Anterior cingulate cortex (tissue), 58 donors: ENCODE results near the gene PSMC1.
"Not testable (repeated sequence)": the region's sequence is repeated elsewhere in the genome, so short reads cannot be mapped to it uniquely, and the experiment has no call there.

Experiments used
- DNase-seq, 58 donors: peaks; one replicate each; lab custom pipeline; 2025; lab: John Stamatoyannopoulos, UW

PSMC1 gene

DNA sequence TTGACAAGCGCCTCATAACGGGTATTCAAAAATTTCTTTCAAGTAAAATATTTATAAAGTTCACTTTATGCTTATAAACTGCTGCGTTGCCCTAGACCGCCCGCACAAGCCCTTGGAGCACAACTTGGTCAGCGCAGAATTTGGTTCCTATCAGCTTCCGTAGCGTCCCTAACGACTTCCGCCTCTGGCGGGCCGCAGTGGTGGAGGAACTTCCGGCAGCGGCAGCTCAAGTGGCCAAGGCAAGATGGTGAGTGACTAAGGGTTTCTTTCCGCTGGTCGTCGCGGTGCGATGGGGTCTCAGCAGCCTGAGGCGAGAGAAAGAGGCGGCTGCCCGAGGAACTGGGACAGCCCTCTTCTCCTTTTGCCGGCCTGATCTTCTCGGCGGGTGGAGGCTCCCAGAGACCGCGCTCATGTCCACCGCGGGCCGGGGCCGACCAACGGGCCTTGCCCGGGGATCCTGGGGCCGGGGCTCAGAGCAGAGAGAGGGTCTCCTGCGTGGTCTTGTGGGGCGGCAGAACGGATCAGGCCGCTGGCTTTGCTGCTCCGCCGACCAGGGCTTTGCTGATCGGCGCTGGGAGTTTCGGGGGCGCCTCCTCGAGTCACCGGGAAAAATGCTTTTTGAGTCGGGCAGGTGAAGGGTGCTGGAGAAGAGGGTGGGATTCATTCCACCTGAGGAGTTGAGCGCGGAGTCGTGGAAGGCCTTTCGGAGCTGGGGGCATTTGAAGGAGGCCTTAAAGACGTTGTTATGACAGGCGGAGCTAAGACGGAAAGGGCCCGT, at the start of gene PSMC1:
Gene PSMC1, plus strand, starts transcription at position 200 of the 778 bp plus-strand sequence. Its CDS starts 45 bp downstream, at position 245.
- peak; percentile 22 to 93 (median 84) for DNase-seq

DNA sequence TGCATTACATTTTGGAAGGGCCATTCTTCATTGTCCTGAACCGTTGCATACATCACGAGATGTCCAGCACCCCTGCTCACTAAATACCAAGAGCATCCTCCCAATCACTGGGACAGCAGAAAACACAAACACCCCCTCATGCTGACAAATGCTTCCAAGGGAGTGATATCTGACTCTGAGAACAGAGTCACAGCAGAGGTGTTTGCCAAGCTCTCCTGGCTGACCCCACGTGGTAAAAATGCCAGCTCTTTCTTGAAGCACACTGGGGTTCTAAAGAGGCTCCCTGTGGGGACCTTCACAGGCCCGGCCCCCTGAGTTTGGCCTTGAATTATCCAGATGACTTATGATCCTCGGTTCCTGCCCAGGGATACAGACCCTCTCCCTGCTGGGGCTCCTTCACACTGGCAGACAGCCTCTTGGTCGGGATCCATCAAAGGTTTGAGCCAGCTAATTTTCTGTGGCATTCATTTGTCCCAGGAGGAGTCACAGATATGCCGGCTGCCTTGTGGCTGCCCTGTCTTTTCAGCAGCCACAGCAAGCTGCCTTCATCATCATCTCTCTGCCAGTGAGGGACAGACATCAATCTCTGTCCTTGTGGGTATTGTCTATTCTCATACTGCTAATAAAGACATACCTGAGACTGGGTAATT, 43.1 kb upstream of the PSMC1 start:
- DNase-seq, result no peak

DNA sequence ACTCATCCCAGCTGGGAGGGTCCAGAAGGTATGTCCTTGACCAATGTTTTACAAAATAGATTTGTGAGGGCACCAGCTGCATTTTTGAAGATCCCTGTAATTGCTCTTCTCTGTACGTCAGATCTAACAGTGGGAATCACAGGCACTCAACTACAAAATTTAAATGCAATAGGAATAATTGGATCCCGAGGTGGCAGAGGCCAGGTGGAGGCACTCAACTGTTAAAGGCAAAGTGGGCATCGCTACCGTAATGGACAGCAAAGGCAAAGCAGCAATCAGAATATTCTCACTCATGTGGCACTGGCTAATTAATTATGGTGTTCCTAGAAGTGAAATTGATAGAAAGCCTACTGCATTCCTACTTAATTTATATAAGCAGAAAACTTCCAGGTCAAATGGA, 27.9 kb upstream of the PSMC1 start:
- DNase-seq, result no peak

DNA sequence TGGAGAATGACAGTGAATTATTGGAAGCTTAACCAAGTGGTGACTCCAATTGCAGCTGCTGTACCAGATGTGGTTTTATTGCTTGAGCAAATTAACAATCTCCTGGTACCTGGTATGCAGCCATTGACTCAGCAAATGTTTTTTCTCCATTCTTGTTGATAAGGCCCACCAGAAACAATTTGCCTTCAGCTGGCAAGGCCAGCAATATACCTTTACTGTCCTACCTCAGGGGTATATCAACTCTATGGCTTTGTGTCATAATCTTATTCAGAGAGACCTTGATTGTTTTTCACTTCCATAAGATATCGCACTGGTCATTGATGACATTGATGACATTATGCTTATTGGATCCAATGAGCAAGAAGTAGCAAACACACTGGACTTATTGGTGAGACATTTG, 26.4 kb upstream of the PSMC1 start:
- DNase-seq, result not testable (repeated sequence)

DNA sequence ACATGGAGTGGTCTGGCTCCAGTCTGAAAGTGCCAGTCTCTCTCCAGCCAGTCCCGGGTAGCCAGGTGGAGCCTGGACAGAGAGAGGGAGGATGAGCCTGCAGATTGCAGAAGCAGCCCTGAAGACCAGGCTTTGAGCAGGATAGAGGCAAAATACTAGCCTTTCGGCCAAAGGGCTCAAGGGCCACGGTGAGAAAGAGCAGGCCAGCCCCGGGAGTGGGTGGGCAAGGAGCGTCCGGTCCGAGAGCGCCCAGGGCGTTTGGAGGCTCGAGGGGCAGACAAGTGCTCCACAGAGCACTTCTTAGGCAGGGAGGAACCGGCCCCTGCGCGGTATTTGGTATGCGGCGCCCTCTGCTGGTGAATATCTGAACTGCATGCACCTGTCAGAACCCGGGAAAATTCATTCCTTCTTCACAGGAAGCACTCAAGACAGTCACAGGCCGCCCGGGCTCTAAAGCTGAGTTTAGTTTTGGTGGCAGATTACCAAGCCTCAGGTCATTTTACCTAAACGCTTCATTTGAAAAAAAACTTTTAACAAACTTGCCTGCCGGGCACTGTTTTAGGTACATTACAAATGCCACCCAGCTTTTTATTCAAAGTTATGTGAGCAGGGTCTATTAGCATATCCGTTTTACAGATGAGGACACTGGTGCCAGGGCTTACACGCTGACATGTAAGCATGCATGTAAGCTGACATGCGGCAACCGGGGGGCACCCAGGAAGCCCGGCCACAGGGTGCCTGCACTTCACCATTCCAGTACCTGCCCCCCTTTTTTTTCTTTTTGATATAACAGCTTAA, 21.0 kb upstream of the PSMC1 start:
- peak in 50 of 58 donors; percentile 2 to 73 (median 25) for DNase-seq

DNA sequence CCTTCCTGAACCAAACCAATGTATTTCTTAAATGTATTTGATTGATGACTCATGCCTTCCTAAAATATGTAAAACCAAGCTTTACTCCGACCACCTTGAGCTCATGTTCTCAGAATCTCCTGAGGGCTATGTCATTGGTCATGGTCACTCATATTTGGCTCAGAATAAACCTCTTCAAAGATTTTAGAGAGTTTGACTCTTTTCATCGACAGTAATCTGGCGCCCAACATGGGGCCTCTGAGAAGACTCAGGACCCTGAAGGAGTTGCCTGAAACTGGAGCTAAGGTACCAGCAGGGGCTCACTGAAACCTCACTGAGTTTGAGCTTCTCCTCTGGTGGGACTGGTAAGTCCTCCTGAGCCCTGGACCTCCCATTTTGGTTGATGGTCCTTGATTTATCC, 17.2 kb upstream of the PSMC1 start:
- no peak for DNase-seq

DNA sequence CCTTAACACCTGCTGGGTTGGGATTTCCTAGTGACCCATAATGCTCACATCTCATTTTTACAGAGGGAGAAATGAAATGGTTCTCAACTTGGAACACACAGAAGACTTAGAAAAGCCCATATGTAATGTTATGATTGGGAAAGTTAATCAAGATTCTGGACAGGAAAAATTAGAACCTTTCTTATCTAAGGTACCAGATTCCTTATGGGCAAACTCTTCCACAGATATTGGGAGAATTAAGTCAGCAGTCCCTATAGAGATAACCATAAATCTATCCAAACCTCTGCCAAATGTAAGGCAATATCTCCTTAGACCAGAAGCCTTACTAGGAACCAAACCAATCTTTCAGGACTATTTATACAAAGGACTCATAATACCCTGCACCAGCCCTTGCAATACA, 13.9 kb upstream of the PSMC1 start:
- no peak for DNase-seq

DNA sequence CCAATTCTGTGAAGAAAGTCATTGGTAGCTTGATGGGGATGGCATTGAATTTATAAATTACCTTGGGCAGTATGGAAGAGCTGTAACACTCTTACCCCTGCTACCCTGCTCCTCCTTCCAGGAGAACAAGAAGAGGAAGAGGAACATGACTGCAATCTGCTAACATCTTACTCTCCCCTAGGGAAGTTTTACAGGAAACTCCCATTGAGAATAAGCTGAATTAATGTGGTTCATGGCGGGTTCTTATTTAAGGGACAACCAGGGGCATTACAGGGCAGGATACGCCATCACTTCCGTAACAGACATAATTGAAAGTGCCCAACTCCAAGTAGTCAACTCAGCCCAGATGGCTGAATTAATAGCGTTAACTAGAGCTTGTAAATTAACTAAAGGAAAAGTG, 9.4 kb upstream of the PSMC1 start:
- no peak for DNase-seq

DNA sequence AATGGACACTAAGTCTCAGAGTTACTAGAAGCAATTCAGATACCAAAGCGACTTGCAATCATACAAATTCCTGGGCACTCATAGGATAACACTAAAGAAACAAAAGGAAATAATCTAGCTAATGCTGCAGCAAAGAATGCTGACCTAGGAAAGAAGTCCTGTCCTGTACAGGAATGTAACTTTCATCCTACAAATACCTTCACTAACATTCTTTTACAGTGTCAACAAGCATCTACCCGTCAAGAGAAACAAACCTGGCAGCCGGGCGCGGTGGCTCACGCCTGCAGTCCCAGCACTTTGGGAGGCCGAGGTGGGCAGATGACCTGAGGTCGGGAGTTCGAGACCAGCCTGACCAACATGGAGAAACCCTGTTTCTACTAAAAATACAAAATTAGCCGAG, 8.9 kb upstream of the PSMC1 start:
- not testable (repeated sequence) for DNase-seq

DNA sequence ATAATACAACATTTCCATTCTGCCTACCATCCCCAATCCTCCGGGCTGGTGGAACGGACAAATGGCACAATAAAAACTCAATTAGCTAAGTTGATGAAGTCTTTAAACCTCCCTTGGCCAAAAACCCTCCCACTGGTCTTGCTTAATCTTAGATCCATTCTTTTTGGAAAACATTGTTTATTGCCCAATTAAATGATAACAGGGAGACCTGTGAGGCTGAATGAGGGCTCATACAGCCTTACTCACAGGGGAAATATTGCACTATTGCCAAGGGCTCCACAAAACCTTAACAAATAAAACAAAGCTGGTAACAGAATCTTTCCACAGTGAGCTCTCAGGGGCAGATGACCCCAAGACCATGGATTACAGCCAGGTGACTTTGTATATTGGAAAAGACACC, 7.8 kb upstream of the PSMC1 start:
- DNase-seq, result no peak

DNA sequence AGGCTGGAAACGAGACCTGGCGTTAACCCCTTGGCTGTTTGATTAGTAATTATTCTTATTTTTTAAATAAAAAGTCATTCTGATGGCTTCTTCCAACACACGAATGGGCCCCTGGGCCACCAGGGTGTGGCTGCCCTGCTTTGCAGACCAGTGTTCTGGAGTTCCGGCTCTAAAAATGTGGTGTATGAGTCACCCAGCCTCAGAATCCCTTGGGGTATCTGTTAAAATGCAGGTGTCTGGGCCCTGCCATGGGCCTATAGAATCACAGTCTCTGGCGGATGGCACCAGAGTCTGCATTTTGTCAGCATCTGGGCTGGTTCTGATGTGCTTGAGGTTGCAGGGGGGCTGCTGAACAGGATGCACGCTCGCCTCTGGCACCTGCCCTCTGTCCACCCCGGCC, 2.5 kb upstream of the PSMC1 start:
- DNase-seq, result no peak

DNA sequence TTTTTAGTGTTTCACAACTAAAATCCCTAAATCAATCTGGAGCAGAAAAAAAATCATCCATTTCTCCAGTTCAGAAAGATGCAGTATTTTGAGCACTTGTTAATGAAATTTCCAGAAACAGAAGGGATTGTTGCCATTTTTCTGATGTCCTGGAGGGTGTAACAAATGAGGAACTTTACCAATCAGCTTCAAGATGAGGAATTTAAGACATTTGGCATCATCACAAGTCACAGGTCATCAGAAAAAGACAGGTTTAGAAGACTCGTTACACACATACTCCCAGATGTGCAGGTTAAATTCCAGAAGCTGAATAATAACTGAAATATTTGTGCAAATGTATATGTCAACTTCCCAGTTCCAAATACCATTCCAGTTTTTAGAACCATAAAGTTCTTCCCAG, 482 bp upstream of the PSMC1 start:
- no peak for DNase-seq

DNA sequence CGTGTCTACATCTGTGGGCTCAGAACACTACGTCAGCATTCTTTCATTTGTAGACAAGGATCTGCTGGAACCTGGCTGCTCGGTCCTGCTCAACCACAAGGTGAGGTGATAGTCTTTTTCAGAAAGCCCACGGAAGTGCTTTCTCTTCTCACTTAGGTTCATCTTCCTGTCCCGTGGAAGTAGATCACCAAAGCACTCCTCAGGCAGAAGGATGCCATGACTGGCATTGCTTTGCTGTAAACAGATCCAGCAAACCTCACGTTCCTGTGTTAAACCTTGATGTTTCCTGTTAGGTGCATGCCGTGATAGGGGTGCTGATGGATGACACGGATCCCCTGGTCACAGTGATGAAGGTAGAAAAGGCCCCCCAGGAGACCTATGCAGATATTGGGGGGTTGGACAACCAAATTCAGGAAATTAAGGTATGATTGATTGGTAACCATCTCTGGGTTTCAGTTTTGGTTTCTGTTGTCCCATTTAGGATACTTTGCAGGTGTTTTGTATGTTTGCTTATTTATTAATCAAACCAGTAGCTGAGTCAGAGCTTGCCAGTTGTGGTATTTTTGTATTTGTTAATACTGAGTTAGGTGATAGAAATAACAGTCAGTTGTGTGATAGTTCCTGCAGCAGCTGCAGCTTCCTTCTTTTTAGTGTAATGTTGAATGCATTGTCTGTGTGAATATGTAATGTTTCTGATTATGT, 7.5 kb downstream of the PSMC1 start:
- no peak for DNase-seq

DNA sequence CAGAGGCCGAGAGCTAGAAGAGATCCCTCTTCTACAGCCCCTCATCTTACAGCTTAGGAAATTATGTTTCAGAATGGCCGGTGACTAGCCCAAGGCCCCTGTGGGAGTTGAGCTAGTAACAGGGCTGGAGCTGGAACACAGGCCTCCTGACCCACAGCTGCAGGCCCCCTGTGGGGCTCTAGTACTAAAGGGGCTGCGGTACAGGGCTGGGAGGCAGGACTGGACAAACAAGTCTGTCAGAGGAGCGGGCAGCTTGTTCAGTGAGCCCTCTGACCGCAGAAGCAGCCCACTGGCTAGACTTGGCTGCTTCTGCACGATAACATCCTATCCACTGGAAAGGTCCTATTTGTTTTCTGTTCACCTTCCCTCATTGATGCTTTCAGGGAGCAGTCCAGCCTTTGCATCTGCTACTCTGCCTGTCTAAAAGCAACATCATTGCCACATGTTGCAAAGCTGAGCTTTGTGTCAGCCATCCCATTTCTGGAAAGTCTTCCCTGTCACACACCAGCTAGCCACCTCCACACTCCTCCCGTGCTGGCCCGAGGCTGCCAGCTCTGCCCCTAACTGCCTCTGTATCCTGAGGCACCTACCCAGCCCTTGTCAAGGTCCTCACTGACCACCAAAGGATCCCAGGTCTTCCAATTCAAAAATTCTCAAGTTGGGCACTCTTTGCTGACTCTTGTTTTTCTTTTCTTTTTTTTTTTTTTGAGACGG, 10.2 kb downstream of the PSMC1 start:
- no peak for DNase-seq

DNA sequence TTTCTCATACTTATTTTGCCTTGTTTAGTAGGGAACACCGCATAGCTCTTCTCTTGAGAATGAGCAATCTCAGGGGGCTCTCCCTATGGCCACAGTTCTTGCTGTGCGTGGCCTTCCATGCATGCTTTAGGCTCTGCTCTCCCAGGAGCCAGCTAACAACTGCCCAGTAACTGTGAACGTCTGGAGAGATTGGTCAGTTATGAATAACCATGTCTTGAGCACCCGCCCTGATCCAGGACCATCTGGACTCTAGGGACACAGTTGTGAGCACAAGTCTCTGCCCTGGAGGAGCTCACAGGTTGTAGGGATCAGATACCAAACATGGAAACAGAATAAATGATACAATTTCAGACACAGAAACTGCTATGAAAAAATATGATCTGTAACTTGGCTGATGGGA, 12.1 kb downstream of the PSMC1 start:
- no peak for DNase-seq

DNA sequence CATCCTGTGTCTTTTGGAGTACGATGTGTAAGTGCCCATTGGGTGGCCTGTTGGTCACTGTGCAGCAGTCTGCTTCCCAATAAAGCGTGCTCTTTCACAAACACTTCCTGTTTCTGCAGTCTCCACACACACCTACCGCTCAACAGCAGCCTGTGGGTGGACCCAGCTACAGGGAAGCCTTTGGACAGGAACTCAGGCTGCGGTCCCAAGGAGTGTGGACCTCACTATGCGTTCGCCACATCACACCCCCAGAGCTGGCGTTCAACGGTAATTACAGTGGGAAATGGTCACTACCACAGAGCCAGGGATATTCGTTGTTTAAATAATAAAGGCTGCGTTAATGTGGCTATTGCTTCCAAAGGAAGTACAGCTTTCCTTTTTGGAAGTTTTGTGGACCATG, 16.2 kb downstream of the PSMC1 start:
- peak in 1 of 58 donors; percentile 24 for DNase-seq

DNA sequence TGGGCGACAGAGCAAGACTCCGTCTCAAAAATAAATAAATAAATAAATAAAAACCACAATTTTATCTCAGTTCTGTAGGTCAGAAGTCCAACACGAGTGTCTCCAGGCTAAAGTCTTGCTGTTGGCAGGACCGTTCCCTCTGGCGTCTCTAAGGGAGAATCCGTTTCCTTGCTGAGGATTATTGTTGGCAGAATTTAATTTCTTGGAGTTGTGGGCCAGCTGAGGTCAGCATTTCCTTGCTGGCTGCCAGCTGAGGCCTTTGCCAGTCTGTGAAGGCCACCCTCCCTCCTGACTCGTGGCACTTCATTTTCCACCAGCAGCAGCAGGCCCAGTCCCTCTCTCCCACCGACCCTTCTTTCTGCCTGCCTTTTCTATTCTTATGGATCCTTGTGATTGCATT, 17.2 kb downstream of the PSMC1 start:
- DNase-seq, result peak in 2 of 58 donors; percentile 16 to 19

DNA sequence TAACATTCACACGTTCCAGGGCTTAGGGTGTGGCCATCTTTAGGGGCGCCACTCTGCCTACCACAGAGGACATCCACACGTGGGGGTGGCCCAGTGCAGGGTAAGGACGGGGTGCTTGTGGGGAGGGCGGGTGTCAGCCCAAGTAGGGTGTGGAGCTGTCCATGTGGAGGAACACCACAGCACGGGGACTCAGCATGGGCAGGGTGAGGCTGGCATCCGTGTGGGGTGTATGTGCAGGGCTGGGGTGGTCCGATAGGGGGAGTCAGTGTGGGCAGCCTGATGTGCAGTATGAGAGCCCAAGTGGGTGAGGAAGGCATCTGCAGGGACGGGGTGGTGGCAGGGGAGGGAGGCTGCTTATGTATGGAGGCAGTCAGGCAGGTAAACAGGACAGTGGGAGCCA, 17.7 kb downstream of the PSMC1 start:
- no peak for DNase-seq

DNA sequence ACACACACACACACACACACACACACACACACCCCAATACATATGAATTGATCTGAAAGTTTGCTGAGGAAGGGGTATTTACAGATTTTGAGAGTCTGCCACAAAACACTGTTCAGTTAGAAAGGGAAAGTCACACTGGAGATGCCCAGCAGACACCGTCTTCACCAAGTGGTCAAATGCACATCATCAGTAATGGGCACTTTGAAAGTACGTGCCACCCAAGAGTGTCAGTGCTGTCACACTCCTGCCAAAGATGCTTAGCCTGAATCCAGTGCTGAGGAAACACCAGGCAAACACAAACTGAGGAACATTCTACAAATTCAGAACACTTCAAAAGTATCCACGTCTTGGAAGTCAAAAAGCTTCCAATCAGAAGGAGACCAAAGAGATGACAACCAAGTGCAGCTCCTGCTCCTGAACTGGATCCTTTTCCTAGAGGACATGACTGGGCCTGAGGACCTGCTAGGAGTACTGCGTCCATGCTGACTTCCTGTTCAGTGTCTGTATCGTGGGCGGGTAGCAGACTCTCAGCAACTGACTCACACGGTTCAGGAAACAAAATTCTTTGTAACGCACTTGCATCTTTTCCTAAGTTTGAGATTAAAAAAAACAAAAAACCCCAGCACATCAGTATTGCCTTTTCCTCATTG, 18.6 kb downstream of the PSMC1 start:
- no peak for DNase-seq

DNA sequence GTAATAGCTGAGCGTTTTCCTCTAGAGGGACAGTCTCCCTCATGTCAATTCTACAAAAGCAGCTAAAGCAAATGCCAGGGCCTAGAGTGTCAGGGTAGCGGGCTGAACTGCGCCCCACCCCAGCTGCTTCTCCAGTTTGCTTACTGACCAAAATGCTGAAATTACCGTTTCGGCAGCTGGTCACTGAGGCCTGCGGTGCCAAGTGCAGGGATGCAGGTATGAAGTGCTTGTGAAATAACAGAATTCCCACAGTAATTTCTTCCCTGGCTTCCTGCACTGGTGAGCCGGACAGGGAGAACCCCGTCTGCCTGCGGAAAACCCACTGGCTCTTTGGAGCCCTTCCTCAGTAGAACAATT, 19.1 kb downstream of the PSMC1 start:
- no peak for DNase-seq
